Kidney (tissue), 14 donors: ENCODE data around the gene CRIP1. TPM values are rescaled to one million over a fixed set of nuclear protein-coding genes. Genes with fewer than 3 reads are reported as not detected.

ENCODE experiments used
- DNase-seq, 5 donors: peaks; one replicate each; pipeline ENCODE4 v3.0.0-alpha.2; 2013 to 2020
- FAIRE-seq: peaks from 2 replicates; lab custom pipeline; 2012; peaks lifted over from hg19 to GRCh38; lab: Jason Lieb, UNC
- H3K27ac ChIP-seq, 2 donors: one replicate each; pipeline ENCODE4 v1.7.0; 2013; ENCODE audit warnings: low read depth in 2 of 2, low read length in 2 of 2, inconsistent platforms in 1 of 2
- H3K27me3 ChIP-seq: one replicate; pipeline ENCODE4 v1.7.1; 2013; ENCODE audit warnings: low read length, inconsistent platforms; ENCODE audit not compliant: control insufficient read depth, insufficient read depth
- H3K36me3 ChIP-seq, 3 donors: one replicate each; pipeline versions ENCODE4 v1.7.0 to v1.7.1; 2013; ENCODE audit warnings: low read length in 3 of 3, control low read depth in 1 of 3, inconsistent platforms in 1 of 3; ENCODE audit not compliant: insufficient read depth in 3 of 3, control insufficient read depth in 2 of 3
- H3K4me1 ChIP-seq, 3 donors: one replicate each; pipeline versions ENCODE4 v1.7.0 to v1.7.1; 2013; ENCODE audit warnings: low read length in 3 of 3, inconsistent platforms in 1 of 3, low read depth in 1 of 3; ENCODE audit not compliant: control insufficient read depth in 2 of 3, insufficient read depth in 2 of 3
- H3K4me3 ChIP-seq, 3 donors: one replicate each; pipeline versions ENCODE4 v1.7.0 to v1.8.1; 2013; ENCODE audit warnings: low read length in 3 of 3, control low read depth in 1 of 3, inconsistent platforms in 1 of 3
- H3K9ac ChIP-seq, 3 donors: one replicate each; pipeline versions ENCODE4 v1.7.0 to v1.7.1; 2013; ENCODE audit warnings: low read length in 3 of 3, control low read depth in 1 of 3, inconsistent platforms in 1 of 3
- H3K9me3 ChIP-seq, 3 donors: one replicate each; pipeline versions ENCODE4 v1.7.0 to v1.7.1; 2013; ENCODE audit warnings: low read length in 3 of 3, control low read depth in 1 of 3, inconsistent platforms in 1 of 3; ENCODE audit not compliant: control insufficient read depth in 2 of 3, insufficient read depth in 1 of 3
- intact Hi-C: fragments of 100-400 bp; cut with DNase I; formaldehyde crosslinking; loops from one replicate; pipeline ENCODE4 v1.11.1; 2022
- polyA plus RNA-seq: library from polyadenylated mRNA; stranded (reverse); fragments of 350-450 nt; fragmentation: Illumina TruSeq; extraction: RNeasy Lipid Tissue Mini Kit (QIAGEN cat#74804); gene quantifications from one replicate; pipeline ENCODE4 v1.2.3, GENCODE V29; 2014; ENCODE audit warnings: low read depth, low replicate concordance; ENCODE audit not compliant: insufficient read depth
- total RNA-seq: library from RNA; stranded (reverse); fragmentation: NEBNext Ultra II Directional; extraction: Animal tissue kit (Norgen Biotek cat#: 25700); gene quantifications from one replicate; pipeline ENCODE4 v1.2.1, GENCODE V29; 2021
- TF ChIP-seq, protein P1 (sequence below): IDR thresholded peaks from 3 replicates; pipeline ENCODE4 v1.5.1; 2012; ENCODE audit warnings: mild to moderate bottlenecking, moderate library complexity, borderline replicate concordance; ENCODE audit not compliant: insufficient read depth; ENCODE audit errors: extremely low read depth
- donor health status: control.
- donor health status: control.
- donor health status: control.
- donor health status: control.
- donor health status: control.
- donor health status: DM: yes; HTN: yes; CAD: no.
- donor health status: Normal renal cell carcinoma (clear cell type).

Gene CRIP1
- total and polyA plus RNA-seq, 2 donors from 2014 or later, result 272 to 381 TPM

DNA sequence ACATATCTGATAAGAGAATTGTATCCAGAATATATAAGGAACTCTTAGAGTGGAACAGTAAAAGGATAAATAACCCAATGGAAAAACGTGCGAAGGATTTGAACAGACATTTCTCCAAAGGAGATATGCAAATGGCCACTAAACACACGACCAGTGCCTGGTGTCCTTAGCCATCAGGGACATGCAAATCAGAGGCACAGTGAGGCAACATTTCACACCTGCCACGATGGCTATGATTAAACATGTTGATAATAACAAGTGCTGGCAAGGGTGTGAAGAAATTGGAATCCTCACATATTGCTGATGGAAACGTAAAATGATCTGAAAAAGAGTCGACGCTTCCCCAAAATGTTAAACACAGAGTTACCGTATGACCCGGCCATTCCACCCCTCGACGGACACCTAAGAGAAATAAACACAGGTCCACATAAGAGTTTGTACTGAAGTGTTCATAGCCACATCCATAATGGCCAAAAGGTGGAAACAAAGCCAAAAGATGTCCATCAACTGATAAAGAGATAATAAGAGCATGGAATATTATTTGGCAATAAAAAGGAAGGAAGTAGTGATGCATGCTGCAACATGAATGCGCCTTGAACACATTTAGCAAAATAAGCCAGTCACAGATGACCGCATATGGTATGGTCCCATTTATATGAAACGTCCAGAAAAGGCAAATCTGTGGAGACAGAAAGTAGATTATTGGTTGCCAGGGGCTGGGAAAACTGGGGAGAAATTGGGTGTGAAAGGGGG lies 33.4 kb downstream of the CRIP1 start:
- intact Hi-C loops, result no loop called here
- TF ChIP-seq, protein P1, sequence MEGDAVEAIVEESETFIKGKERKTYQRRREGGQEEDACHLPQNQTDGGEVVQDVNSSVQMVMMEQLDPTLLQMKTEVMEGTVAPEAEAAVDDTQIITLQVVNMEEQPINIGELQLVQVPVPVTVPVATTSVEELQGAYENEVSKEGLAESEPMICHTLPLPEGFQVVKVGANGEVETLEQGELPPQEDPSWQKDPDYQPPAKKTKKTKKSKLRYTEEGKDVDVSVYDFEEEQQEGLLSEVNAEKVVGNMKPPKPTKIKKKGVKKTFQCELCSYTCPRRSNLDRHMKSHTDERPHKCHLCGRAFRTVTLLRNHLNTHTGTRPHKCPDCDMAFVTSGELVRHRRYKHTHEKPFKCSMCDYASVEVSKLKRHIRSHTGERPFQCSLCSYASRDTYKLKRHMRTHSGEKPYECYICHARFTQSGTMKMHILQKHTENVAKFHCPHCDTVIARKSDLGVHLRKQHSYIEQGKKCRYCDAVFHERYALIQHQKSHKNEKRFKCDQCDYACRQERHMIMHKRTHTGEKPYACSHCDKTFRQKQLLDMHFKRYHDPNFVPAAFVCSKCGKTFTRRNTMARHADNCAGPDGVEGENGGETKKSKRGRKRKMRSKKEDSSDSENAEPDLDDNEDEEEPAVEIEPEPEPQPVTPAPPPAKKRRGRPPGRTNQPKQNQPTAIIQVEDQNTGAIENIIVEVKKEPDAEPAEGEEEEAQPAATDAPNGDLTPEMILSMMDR, result no peak
- no peak for FAIRE-seq

DNA sequence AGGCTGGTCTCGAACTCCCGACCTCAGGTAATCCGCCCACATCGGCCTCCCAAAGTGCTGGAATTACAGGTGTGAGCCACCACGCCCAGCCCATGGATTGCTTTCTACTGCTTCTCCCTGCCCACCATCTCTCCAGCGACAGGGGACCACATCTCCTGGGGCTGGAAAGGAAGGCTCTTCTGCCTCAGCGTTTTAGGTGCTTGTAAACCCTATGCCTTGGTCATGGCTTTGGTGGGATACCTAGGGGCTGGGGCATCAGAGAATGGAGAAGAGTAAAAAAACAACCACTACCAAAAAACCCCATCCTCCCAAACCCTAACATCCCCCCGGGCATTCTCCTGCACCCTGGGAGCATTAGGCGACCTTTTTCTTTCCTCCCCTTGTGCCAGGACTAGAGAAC lies 38.6 kb downstream of the CRIP1 start:
- Histone ChIP-seq H3K9me3 (no peaks in the 10 kb centered on the region), H3K27ac (no peak overlapping the region), H3K9ac (no peak overlapping the region), H3K27me3 (no peaks in the 10 kb centered on the region), H3K4me3 (no peak overlapping the region), H3K4me1 (peaks cover 0 to 15% (median 0%) of the 10 kb centered on the region in 3 donors), H3K36me3 (no peaks in the 10 kb centered on the region)
- intact Hi-C loops, result no loop called here
- TF ChIP-seq, protein P1, result no peak
- FAIRE-seq (no peak), DNase-seq (peak in 2 of 5 donors; percentile 23 to 35)

More for the DNA sequence above, 33.4 kb downstream of the CRIP1 start:
- H3K4me3 ChIP-seq, result no peak overlapping the region
- no peak overlapping the region for H3K9ac ChIP-seq
- no peak overlapping the region for H3K27ac ChIP-seq
- no peaks in the 10 kb centered on the region for H3K36me3 ChIP-seq
- peak in 1 of 5 donors; percentile 9 for DNase-seq
- no peaks in the 10 kb centered on the region for H3K27me3 ChIP-seq
- no peaks in the 10 kb centered on the region for H3K4me1 ChIP-seq
- no peaks in the 10 kb centered on the region for H3K9me3 ChIP-seq

DNA sequence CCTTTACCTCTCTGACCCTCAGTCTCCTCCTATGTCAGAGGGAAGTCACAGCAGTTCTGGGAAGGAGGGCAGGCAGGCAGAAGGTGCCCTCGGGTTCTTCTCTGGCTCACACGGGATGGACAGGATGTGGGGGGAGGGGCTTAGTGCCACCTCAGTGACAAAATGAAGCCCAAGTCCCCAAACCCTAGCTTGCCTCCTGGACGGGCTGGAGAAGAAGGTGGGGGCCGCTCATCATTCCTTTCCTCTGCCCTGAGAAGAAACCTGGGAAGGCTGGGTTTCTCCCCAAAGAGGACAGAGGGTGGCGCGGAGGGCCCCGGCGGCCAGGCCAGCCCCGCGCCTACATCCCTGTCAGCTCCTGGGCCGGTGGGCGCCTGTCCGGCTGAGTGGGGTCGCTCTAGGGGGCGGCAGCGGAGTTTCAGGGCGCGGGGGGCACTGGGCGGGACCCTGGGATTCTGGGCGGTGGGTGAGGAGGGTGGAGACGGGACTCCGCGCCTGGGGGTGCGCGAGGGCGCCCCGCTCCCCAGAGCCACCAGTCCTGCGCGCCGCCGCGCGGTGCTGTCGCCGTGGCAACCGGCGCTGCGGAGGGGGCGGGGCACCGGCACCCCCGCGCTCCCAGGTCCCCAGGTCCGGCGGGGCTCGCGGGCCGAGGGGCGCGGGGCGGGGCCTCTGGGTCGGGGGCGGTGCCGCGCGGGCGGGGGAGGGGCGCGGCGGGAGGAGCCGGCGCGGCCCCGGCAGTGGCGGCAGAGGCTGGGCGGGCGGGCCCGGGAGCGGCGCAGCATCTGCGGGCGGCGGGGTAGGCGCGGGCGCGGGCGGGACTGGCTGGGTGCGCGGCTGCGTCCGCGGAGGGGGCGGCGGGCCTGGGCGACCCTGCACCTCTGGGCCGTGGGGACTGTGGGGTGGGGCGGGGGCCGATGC lies 39.4 kb downstream of the CRIP1 start, which contains the start of gene TMEM121:
Gene TMEM121, plus strand, starts transcription at position 723 of the 915 bp plus-strand sequence. CDS start 2,252 bp downstream, outside the sequence.
- no peaks in the 10 kb centered on the region for H3K9me3 ChIP-seq
- peak within 1 kb of the TSS in 2 of 3 donors; percentile 18 to 46 for H3K4me3 ChIP-seq
- intact Hi-C loops, result no loop called here
- peaks cover 0 to 15% (median 0%) of the 10 kb centered on the region in 3 donors for H3K4me1 ChIP-seq
- peak within 1 kb of the TSS in 1 of 2 donors; percentile 32 for H3K27ac ChIP-seq
- peak; percentile 45 to 80 (median 54) for DNase-seq
- FAIRE-seq, result no peak
- H3K27me3 ChIP-seq, result no peaks in the 10 kb centered on the region
- TF ChIP-seq, protein P1, result no peak
- peak within 1 kb of the TSS in 1 of 3 donors; percentile 3 for H3K9ac ChIP-seq
- H3K36me3 ChIP-seq, result no peaks in the 10 kb centered on the region
